ENCODE measurements around the gene USP53.
A peak's percentile ranks its signal among the peaks of the same experiment; 100 is the strongest.

The USP53 gene

GRCh38 chr4:119284876-119285780 lies 72.6 kb downstream of the USP53 start:
- peak overlapping the region; percentile 9 for H3K4me3 ChIP-seq (ENCODE audit: low read length)
- no peak for DNase-seq (ENCODE audit: low read depth)
- no peak for TF ChIP-seq CTCF (IDR thresholded peaks at IDR 0.05; ENCODE audit: insufficient read depth, low read depth, low read length, missing control alignments)

GRCh38 chr4:119286377-119287002 lies 74.0 kb downstream of the USP53 start:
- DNase-seq (ENCODE audit: low read depth), result peak; percentile 70
- no peak overlapping the region for H3K4me3 ChIP-seq (ENCODE audit: low read length)
- peak; percentile 49 for TF ChIP-seq CTCF (IDR thresholded peaks at IDR 0.05; ENCODE audit: insufficient read depth, low read depth, low read length, missing control alignments)

DNA sequence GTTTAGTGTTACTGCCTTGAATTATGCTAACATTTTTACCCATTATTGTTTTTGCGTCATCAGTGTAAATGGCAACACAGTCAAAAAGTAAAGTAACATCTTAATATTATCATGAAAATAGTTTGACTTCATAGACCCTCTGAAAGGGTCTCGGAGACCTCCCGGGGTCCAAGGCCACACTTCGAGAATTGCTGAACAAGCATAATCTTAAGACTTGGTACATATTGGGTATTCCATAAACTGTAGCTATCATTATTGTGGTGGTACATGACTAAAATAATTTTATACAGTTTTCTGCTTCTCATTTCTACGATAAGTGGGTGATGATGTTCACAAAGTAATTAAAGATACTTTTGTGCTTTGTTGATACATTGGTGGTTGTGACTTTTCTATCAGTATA lies 76.8 kb downstream of the USP53 start:
- no peak for TF ChIP-seq CTCF (IDR thresholded peaks at IDR 0.05; ENCODE audit: insufficient read depth, low read depth, low read length, missing control alignments)

GRCh38 chr4:119290598-119290997 lies 78.1 kb downstream of the USP53 start:
- no peak for DNase-seq (ENCODE audit: low read depth)
- no peak overlapping the region for H3K4me3 ChIP-seq (ENCODE audit: low read length)
- no peak for TF ChIP-seq CTCF (IDR thresholded peaks at IDR 0.05; ENCODE audit: insufficient read depth, low read depth, low read length, missing control alignments)

More for the DNA sequence above, 76.8 kb downstream of the USP53 start:
- DNase-seq (ENCODE audit: low read depth), result no peak
- no peak overlapping the region for H3K4me3 ChIP-seq (ENCODE audit: low read length)

DNA sequence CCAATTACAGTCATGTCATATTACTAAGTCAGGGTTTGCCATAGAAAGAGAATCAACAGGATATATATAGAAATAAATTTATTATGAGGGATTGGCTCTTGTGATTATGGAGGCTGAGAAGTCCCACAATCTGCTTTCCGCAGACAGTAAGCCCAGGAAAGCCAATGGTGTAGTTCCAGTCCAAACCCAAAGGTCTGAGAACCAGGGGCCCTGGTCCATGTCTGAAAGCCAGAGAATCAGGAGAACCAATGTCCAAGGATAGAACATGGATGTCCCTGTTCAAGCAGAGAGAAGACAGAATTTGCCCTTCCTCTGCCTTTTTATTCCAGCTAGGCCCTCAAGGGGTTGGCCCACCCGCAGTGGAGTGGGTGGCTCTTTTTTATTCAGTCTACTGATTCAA lies 83.8 kb downstream of the USP53 start:
- DNase-seq (ENCODE audit: low read depth), result no peak
- H3K4me3 ChIP-seq (ENCODE audit: low read length), result no peak overlapping the region
- no peak for TF ChIP-seq CTCF (IDR thresholded peaks at IDR 0.05; ENCODE audit: insufficient read depth, low read depth, low read length, missing control alignments)

DNA sequence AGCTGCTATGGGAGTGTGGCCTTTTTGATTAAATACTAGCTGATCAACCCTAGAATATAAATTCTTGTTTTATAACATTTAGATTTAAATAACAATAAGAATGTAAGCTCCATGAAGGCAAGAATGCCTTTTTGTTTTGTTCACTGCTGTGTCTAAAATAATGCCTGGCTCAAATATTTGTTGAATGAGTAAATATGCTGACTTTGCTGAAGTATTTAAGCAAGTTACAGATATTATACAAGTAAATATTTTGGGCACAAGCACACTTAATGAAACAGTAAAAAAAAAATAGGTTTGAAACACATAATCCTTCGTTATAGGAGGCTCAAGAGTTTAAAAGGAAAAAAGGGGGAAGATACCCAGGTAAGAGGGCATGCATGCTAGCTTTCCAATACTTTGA lies 85.3 kb downstream of the USP53 start:
- H3K4me3 ChIP-seq (ENCODE audit: low read length), result peak overlapping the region; percentile 97
- no peak for DNase-seq (ENCODE audit: low read depth)
- TF ChIP-seq CTCF (IDR thresholded peaks at IDR 0.05; ENCODE audit: insufficient read depth, low read depth, low read length, missing control alignments), result no peak

All from epithelial cell of esophagus (primary cell).